ENCODE measurements around the gene SIM2. TPM values are rescaled to one million over a fixed set of nuclear protein-coding genes. Genes with fewer than 3 reads are reported as not detected.

The SIM2 gene
- total RNA-seq, 1 experiment from 2014 or later, result not detected

DNA sequence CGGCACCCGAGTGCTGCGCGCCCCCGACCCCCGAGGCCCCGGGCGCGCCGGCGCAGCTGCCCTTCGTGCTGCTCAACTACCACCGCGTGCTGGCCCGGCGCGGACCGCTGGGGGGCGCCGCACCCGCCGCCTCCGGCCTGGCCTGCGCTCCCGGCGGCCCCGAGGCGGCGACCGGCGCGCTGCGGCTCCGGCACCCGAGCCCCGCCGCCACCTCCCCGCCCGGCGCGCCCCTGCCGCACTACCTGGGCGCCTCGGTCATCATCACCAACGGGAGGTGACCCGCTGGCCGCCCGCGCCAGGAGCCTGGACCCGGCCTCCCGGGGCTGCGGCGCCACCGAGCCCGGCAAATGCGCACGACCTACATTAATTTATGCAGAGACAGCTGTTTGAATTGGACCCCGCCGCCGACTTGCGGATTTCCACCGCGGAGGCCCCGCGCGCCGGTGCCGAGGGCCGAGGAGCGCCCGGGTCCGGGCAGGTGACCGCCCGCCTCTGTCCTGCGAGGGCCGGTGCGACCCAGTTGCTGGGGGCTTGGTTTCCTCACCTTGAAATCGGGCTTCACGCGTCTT lies 49.0 kb downstream of the SIM2 start:
- no peak overlapping the region for H2BK20ac ChIP-seq (ENCODE audit: low read depth, low read length, poor library complexity, severe bottlenecking)
- Mint-ChIP-seq H3K36me3 (ENCODE audit: insufficient read depth in 1 of 3, low read depth in 3 of 3) (0 out of 7 replicates have a peak, but pooled peaks cover 0 to 3% (median 0%) of the 10 kb centered on the region in 3 experiments), H3K9me3 (no peaks in the 10 kb centered on the region; a peak in 1 of 5 replicates), H3K4me3 (peak overlapping the region; percentile 61 to 84), H3K27ac (peak overlapping the region in 1 of 3 experiments; percentile 44; a peak in 1 of 7 replicates), H3K4me1 (peaks cover 50 to 52% of the 10 kb centered on the region in 2 experiments), H3K27me3 (ENCODE audit: low read depth) (peaks cover 42% of the 10 kb centered on the region)
- H3K14ac ChIP-seq (ENCODE audit: insufficient read depth, low read length), result peak overlapping the region; percentile 49
- H4K8ac ChIP-seq (replicated peaks; ENCODE audit: insufficient read length, low read depth, low read length), result no peak overlapping the region
- H4K5ac ChIP-seq (ENCODE audit: insufficient read length, low read depth, low read length), result no peak overlapping the region
- H3K56ac ChIP-seq (ENCODE audit: insufficient read length, low read depth, low read length), result no peak overlapping the region
- H3K4me1 ChIP-seq (ENCODE audit: insufficient read depth, low read length), result peaks cover 18% of the 10 kb centered on the region; the same call in 1 of the 2 replicates
- peak overlapping the region; percentile 23 for H3K9ac ChIP-seq (ENCODE audit: extremely low read depth, insufficient read length, low read length)
- no peaks in the 10 kb centered on the region for H3K79me2 ChIP-seq (ENCODE audit: insufficient read depth, low read length)
- H3K27ac ChIP-seq (ENCODE audit: insufficient read length, low read depth, low read length), result no peak overlapping the region
- peak overlapping the region; percentile 48 for H3K4me2 ChIP-seq (ENCODE audit: insufficient read depth, insufficient read length, low read length)
- H2BK120ac ChIP-seq (ENCODE audit: low read depth, low read length, poor library complexity, severe bottlenecking), result no peak overlapping the region
- no peak overlapping the region for H2BK15ac ChIP-seq (ENCODE audit: low read depth, low read length)
- no peak overlapping the region for H3K4ac ChIP-seq (ENCODE audit: low read depth, low read length)
- H2BK5ac ChIP-seq (ENCODE audit: insufficient read length, low read length), result no peak overlapping the region
- H2AFZ ChIP-seq (ENCODE audit: low read length), result no peak overlapping the region
- H2BK12ac ChIP-seq (ENCODE audit: insufficient read length, low read depth, low read length), result no peak overlapping the region
- WGBS (ENCODE audit: extremely low coverage, insufficient read length, low lambda C conversion rate), result no CpG with 5 or more reads among the region's 80 CpGs
- H3K23me2 ChIP-seq (ENCODE audit: insufficient read length, low read depth, low read length, poor library complexity, severe bottlenecking), result peaks cover 7% of the 10 kb centered on the region
- DNase-seq, result peak; percentile 79
- no peaks in the 10 kb centered on the region for H3K9me3 ChIP-seq (ENCODE audit: control insufficient read depth, low read depth, low read length)
- no peaks in the 10 kb centered on the region for H3K79me1 ChIP-seq (ENCODE audit: insufficient read depth, low read depth, low read length, poor library complexity, severe bottlenecking)
- H3K23ac ChIP-seq (ENCODE audit: insufficient read length, low read depth, low read length), result no peak overlapping the region
- H3K18ac ChIP-seq (ENCODE audit: insufficient read length, low read depth, low read length), result peak overlapping the region; percentile 75
- H4K20me1 ChIP-seq (ENCODE audit: control insufficient read depth, insufficient read depth, insufficient read length), result no peaks in the 10 kb centered on the region
- no peak overlapping the region for H3T11ph ChIP-seq (ENCODE audit: low read length)
- TF ChIP-seq, protein P1, sequence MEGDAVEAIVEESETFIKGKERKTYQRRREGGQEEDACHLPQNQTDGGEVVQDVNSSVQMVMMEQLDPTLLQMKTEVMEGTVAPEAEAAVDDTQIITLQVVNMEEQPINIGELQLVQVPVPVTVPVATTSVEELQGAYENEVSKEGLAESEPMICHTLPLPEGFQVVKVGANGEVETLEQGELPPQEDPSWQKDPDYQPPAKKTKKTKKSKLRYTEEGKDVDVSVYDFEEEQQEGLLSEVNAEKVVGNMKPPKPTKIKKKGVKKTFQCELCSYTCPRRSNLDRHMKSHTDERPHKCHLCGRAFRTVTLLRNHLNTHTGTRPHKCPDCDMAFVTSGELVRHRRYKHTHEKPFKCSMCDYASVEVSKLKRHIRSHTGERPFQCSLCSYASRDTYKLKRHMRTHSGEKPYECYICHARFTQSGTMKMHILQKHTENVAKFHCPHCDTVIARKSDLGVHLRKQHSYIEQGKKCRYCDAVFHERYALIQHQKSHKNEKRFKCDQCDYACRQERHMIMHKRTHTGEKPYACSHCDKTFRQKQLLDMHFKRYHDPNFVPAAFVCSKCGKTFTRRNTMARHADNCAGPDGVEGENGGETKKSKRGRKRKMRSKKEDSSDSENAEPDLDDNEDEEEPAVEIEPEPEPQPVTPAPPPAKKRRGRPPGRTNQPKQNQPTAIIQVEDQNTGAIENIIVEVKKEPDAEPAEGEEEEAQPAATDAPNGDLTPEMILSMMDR (conservative IDR thresholded peaks at IDR 0.05), result peak; percentile 36; the same call in 2 of the 3 replicates
- no peak overlapping the region for H4K91ac ChIP-seq (ENCODE audit: insufficient read length, low read depth, low read length)
- H3K27me3 ChIP-seq (ENCODE audit: insufficient read depth, low read length), result peaks cover 5% of the 10 kb centered on the region; the same call in 1 of the 2 replicates
- H2AK5ac ChIP-seq (ENCODE audit: insufficient read length, low read length), result no peak overlapping the region

All from H9 (cell line).